ENCODE measurements around the gene BCAM.
"Not testable (repeated sequence)": the region's sequence is repeated elsewhere in the genome, so short reads cannot be mapped to it uniquely, and the experiment has no call there.

The BCAM gene

DNA sequence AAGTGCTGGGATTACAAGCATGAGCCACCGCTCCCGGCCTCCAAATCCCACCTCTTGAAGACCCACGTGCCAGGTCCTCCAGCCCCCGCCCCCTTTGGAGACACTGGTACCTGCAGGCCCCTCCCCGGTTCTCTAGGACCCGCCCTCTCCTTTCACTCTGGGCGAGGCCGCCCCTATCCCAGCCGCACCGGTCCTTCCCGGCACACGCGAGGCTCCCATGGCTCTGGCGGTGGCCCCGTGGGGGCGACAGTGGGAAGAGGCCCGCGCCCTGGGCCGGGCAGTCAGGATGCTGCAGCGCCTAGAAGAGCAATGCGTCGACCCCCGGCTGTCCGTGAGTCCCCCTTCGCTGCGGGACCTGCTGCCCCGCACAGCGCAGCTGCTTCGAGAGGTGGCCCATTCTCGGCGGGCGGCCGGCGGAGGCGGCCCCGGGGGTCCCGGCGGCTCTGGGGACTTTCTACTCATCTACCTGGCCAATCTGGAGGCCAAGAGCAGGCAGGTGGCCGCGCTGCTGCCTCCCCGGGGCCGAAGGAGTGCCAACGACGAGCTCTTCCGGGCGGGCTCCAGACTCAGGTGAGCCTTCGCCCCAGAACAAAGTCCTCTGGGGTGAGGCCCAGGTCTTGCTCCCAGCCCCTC is 31.1 kb upstream of the BCAM start, which contains the start of gene CBLC:
Gene CBLC, plus strand, starts transcription at position 176 of the 633 bp plus-strand sequence. Its CDS starts 42 bp downstream, at position 218.
- H3K9me2 ChIP-seq (replicated peaks; ENCODE audit: control insufficient read depth, low read length), result no peaks in the 10 kb centered on the region
- no peaks in the 10 kb centered on the region for H3K79me2 ChIP-seq (ENCODE audit: control insufficient read depth, low read length)
- H3K36me3 ChIP-seq (ENCODE audit: control insufficient read depth, low read length), result no peaks in the 10 kb centered on the region
- H4K20me1 ChIP-seq (ENCODE audit: control insufficient read depth, insufficient read depth, low read depth, low read length), result no peaks in the 10 kb centered on the region
- no peaks in the 10 kb centered on the region for H3K9me3 ChIP-seq (ENCODE audit: control insufficient read depth, insufficient read depth, low read length)
- H3K4me3 ChIP-seq (ENCODE audit: low read length), result no peak within 1 kb of the TSS
- H3K27ac ChIP-seq (ENCODE audit: low read depth, low read length), result no peak within 1 kb of the TSS
- 0 out of 2 replicates have a peak, but pooled peaks cover 4% of the 10 kb centered on the region for H3K27me3 ChIP-seq (ENCODE audit: control insufficient read depth, low read length)
- no peak within 1 kb of the TSS for H3K4me2 ChIP-seq (ENCODE audit: low read length)
- H3K4me1 ChIP-seq (ENCODE audit: control insufficient read depth, low read length), result no peaks in the 10 kb centered on the region
- H3F3A ChIP-seq (ENCODE audit: control insufficient read depth, insufficient read depth), result no peaks in the 10 kb centered on the region
- TF ChIP-seq EZH2phosphoT487 (IDR thresholded peaks at IDR 0.05; ENCODE audit: borderline replicate concordance, low read length) (no peak), CTCF (IDR thresholded peaks at IDR 0.05; ENCODE audit: low read depth, low read length, poor library complexity, severe bottlenecking) (no peak)

GRCh38 chr19:44779150-44779549 is 29.8 kb upstream of the BCAM start:
- Histone ChIP-seq H3F3A (ENCODE audit: control insufficient read depth, insufficient read depth) (no peaks in the 10 kb centered on the region), H3K4me2 (ENCODE audit: low read length) (no peak overlapping the region), H3K27ac (ENCODE audit: low read depth, low read length) (no peak overlapping the region), H3K9me3 (ENCODE audit: control insufficient read depth, insufficient read depth, low read length) (no peaks in the 10 kb centered on the region), H3K9me2 (replicated peaks; ENCODE audit: control insufficient read depth, low read length) (no peaks in the 10 kb centered on the region), H3K27me3 (ENCODE audit: control insufficient read depth, low read length) (no peaks in the 10 kb centered on the region), H3K4me3 (ENCODE audit: low read length) (no peak overlapping the region), H3K36me3 (ENCODE audit: control insufficient read depth, low read length) (no peaks in the 10 kb centered on the region), H3K4me1 (ENCODE audit: control insufficient read depth, low read length) (peaks cover 2% of the 10 kb centered on the region; the same call in 1 of the 2 replicates), H4K20me1 (ENCODE audit: control insufficient read depth, insufficient read depth, low read depth, low read length) (no peaks in the 10 kb centered on the region), H3K79me2 (ENCODE audit: control insufficient read depth, low read length) (no peaks in the 10 kb centered on the region)
- TF ChIP-seq CTCF (IDR thresholded peaks at IDR 0.05; ENCODE audit: low read depth, low read length, poor library complexity, severe bottlenecking) (no peak), EZH2phosphoT487 (IDR thresholded peaks at IDR 0.05; ENCODE audit: borderline replicate concordance, low read length) (no peak)

DNA sequence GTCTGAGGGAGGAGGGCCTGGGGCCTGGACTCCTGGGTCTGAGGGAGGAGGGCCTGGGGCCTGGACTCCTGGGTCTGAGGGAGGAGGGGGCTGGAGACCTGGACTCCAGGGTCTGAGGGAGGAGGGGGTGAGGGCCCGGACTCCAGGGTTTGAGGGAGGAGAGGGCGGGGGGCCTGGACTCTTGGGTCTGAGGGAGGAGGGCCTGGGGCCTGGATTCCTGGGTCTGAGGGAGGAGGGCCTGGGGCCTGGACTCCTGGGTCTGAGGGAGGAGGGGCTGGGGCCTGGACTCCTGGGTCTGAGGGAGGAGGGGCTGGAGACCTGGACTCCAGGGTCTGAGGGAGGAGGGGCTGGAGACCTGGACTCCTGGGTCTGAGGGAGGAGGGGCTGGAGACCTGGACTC is 27.2 kb upstream of the BCAM start:
- not testable (repeated sequence) for H3K4me3 ChIP-seq (ENCODE audit: low read length); H3K9me2 ChIP-seq (replicated peaks; ENCODE audit: control insufficient read depth, low read length); H3K79me2 ChIP-seq (ENCODE audit: control insufficient read depth, low read length); H3K27me3 ChIP-seq (ENCODE audit: control insufficient read depth, low read length); H3K36me3 ChIP-seq (ENCODE audit: control insufficient read depth, low read length); H3K9me3 ChIP-seq (ENCODE audit: control insufficient read depth, insufficient read depth, low read length); H3K4me1 ChIP-seq (ENCODE audit: control insufficient read depth, low read length); H3K4me2 ChIP-seq (ENCODE audit: low read length); H3F3A ChIP-seq (ENCODE audit: control insufficient read depth, insufficient read depth); H4K20me1 ChIP-seq (ENCODE audit: control insufficient read depth, insufficient read depth, low read depth, low read length); H3K27ac ChIP-seq (ENCODE audit: low read depth, low read length)

DNA sequence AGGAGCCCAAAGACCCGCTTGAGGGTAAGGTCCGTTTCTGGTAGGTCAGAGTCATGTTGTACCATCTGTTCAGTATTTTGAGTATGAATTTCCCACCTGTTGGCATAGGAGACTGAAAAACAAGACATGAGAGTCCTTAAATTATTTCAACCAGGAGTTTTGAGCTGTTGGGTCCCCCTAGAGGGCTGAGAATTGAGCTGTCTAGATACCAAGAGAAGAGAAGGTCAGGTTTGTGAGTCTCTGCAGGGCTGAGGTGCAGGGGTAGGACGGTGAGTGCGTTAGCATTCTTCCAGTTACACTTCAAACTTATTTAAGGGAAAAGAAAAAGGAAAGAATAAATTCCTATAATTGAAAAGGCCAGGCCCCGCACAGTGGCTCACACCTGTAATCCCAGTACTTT is 26.2 kb upstream of the BCAM start:
- no peaks in the 10 kb centered on the region for H3K9me2 ChIP-seq (replicated peaks; ENCODE audit: control insufficient read depth, low read length)
- H3K4me1 ChIP-seq (ENCODE audit: control insufficient read depth, low read length), result peaks cover 7% of the 10 kb centered on the region
- no peaks in the 10 kb centered on the region for H4K20me1 ChIP-seq (ENCODE audit: control insufficient read depth, insufficient read depth, low read depth, low read length)
- TF ChIP-seq CTCF (IDR thresholded peaks at IDR 0.05; ENCODE audit: low read depth, low read length, poor library complexity, severe bottlenecking), result no peak
- TF ChIP-seq EZH2phosphoT487 (IDR thresholded peaks at IDR 0.05; ENCODE audit: borderline replicate concordance, low read length), result no peak
- no peaks in the 10 kb centered on the region for H3F3A ChIP-seq (ENCODE audit: control insufficient read depth, insufficient read depth)
- no peaks in the 10 kb centered on the region for H3K79me2 ChIP-seq (ENCODE audit: control insufficient read depth, low read length)
- no peak overlapping the region for H3K4me2 ChIP-seq (ENCODE audit: low read length)
- H3K27me3 ChIP-seq (ENCODE audit: control insufficient read depth, low read length), result no peaks in the 10 kb centered on the region
- H3K27ac ChIP-seq (ENCODE audit: low read depth, low read length), result no peak overlapping the region
- H3K9me3 ChIP-seq (ENCODE audit: control insufficient read depth, insufficient read depth, low read length), result no peaks in the 10 kb centered on the region
- no peak overlapping the region for H3K4me3 ChIP-seq (ENCODE audit: low read length)
- H3K36me3 ChIP-seq (ENCODE audit: control insufficient read depth, low read length), result no peaks in the 10 kb centered on the region
